ENCODE data around the gene ECE1.

The ECE1 gene

DNA sequence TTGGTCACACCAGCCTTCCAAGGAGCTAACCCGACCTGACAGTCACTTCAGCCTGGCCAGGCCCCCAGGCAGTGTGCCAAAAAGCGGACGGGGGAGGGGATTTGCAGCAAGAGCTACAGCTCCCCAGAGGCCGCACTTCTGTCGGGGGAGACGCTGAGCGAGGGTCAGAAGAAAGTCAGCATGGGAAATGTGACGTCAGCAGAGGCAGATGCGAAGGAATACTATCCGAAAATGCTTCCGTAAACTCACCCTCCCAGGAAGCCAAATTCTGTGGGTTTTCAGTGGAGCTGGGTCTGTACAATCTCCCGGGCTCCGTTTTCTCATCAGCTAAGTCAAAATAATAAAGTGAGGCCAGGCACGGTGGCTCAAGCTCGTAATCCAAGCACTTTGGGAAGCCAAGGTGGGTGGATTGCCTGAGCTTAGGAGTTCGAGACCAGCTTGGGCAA, 28.5 kb upstream of the ECE1 start:
- TF ChIP-seq, protein P1, sequence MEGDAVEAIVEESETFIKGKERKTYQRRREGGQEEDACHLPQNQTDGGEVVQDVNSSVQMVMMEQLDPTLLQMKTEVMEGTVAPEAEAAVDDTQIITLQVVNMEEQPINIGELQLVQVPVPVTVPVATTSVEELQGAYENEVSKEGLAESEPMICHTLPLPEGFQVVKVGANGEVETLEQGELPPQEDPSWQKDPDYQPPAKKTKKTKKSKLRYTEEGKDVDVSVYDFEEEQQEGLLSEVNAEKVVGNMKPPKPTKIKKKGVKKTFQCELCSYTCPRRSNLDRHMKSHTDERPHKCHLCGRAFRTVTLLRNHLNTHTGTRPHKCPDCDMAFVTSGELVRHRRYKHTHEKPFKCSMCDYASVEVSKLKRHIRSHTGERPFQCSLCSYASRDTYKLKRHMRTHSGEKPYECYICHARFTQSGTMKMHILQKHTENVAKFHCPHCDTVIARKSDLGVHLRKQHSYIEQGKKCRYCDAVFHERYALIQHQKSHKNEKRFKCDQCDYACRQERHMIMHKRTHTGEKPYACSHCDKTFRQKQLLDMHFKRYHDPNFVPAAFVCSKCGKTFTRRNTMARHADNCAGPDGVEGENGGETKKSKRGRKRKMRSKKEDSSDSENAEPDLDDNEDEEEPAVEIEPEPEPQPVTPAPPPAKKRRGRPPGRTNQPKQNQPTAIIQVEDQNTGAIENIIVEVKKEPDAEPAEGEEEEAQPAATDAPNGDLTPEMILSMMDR (IDR thresholded peaks at IDR 0.05; ENCODE audit: low read depth, low read length, missing control alignments): no peak
- H3K4me3 ChIP-seq (ENCODE audit: low read depth, low read length): no peak overlapping the region

DNA sequence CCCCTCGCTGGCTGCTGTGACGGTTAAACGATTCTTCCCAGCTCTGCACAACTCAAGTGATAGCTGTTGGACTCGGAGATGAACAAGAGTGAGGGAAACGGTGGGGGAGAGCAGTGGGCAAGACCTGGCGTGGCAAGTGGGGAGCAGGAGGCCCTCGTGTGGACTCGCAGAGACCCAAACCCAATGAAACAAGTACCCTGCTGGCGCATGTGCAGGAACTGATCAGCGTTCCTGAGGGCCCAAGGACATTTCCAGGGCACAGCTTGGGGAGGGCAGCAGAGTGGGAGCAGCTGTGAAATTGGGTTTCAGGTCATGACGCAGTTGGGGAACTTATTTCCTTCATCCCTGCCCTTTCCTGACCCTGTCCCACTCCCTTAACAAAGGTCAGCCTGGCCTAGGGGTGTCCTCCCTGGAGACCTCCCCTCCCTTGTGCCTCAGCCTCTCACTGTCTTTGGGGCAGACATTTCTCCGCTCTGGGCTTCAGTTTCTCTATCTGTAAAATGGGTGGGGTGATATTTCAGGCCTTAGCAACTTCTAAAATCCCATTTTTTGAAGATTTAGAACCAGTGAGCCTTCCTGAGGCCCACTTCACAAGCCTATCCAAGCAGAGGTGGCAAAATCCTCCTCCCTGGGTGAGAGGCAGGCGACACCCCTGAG, 27.9 kb upstream of the ECE1 start:
- H3K4me3 ChIP-seq (ENCODE audit: low read depth, low read length): no peak overlapping the region
- no peak for DNase-seq (ENCODE audit: low read depth)
- TF ChIP-seq, protein P1 (IDR thresholded peaks at IDR 0.05; ENCODE audit: low read depth, low read length, missing control alignments): no peak

More for the DNA sequence above, 28.5 kb upstream of the ECE1 start:
- no peak for DNase-seq (ENCODE audit: low read depth)

DNA sequence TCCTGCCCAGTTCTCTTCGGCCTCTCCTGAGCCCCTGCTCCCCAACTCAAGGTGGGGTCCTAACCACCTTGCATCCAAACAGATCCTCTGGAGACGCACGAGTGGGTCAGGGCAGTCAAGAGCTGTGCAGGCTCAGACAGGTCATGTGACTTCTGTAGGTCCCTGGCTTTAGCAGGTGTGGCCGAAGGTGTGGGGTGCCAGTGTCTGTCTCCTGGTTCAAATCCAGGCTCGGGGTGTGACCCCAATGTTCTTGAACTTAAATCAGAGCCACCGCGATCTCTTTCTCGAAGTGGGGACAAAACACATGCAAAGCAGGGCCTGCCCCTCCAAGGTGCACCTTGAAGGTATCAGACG, 27.4 kb upstream of the ECE1 start:
- TF ChIP-seq, protein P1 (IDR thresholded peaks at IDR 0.05; ENCODE audit: low read depth, low read length, missing control alignments): no peak
- no peak for DNase-seq (ENCODE audit: low read depth)
- no peak overlapping the region for H3K4me3 ChIP-seq (ENCODE audit: low read depth, low read length)

DNA sequence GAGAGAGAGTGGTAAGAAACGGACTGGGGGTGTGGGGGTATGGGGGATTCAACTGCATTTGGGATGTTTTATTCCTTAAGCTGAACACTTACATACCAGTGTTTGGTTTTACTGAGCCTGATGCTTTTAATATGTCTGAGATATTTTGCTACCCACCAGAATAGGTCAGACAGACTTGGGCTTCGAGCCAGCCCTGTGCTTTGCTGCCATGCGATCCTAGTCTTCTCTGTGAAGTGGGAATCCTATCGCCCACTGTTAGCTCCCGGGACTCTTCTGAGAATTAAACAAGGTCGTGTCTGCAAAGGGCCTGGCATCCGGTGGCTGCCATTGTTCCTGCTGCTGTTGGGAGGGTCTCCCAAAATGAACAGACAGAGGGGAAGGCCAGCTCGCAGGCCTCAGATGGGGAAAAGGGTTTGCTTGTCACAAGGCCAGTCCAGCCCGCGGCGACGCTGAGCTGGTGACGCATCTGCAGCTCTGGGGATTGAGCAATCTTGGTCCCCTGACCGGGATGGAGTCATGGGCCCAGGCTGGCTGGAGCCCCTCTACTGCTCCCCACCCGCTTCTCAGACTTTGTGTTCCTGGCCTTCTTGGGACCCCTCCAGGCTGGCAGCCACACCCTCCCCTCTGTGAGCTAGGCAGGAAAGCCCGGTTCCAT, 26.9 kb upstream of the ECE1 start:
- TF ChIP-seq, protein P1 (IDR thresholded peaks at IDR 0.05; ENCODE audit: low read depth, low read length, missing control alignments): no peak
- no peak overlapping the region for H3K4me3 ChIP-seq (ENCODE audit: low read depth, low read length)
- no peak for DNase-seq (ENCODE audit: low read depth)

DNA sequence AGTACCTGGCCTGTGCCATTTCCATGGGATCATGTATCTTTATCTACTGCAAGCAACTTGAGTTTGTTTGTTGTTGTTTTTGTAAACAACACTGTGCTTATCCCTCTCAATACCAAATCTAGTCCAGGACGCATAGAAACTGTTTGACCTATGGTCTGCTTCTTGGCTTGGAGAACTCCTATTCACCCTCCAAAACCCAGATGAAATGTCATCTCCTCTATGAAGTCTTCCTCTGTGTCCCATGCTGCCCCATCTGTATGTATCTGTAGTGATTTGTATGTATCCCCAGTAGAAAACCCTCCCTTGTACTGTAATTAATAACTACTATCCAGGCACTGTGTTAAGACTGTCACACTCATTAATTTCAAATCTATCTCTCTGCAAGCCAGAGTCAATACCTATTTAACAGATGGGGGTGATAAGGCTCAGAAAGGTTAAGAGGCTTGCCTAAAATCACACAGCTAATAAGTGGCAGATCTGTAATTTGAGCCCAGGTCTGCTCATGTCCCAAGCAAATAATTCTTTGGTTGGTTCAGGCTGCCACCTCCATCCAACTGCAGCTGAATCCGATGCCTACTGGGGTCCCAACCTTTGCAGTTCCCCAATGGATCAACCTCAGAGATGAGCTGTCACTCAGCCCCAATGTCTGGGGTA, 24.6 kb upstream of the ECE1 start:
- TF ChIP-seq, protein P1 (IDR thresholded peaks at IDR 0.05; ENCODE audit: low read depth, low read length, missing control alignments): no peak
- no peak for DNase-seq (ENCODE audit: low read depth)
- no peak overlapping the region for H3K4me3 ChIP-seq (ENCODE audit: low read depth, low read length)

DNA sequence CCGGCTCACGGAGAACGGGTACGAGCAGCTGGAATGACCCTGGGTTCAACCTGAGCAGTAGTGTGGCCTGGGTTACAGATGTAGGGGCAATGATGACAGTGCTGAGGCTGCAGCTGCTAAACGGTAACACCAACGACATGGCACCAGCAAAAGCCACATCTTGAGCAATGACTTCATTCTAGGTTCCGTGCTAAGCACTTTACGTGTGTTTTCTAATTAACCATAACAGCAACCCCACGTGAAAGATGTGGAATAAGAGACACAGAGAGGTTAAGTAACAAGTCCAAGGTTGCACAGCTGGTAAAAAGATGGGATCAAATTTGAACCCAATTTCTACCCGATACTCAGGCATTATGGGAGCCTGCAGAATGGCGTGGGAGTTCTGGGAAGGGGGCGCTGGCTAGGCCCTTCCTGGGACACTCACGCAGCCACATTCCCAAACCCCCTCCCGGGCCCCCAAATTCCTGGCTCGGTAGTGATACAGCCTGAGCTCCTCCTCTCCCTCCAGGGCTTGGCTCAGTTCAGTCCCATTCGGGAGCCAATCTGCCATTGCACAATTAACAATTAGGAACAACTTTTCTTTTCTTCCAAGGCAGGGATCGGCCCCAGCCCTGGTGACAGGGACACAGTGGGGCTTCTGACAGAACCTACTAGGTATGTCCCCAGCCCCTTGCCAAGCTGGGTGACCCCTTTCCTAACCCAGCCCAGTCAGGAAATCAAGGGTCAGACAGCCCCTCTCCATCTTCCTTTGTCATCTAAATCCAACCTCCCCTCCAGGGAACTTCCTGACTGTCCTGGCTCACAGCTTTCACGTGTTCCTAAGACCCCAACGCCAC, 23.8 kb upstream of the ECE1 start:
- TF ChIP-seq, protein P1 (IDR thresholded peaks at IDR 0.05; ENCODE audit: low read depth, low read length, missing control alignments): no peak
- H3K4me3 ChIP-seq (ENCODE audit: low read depth, low read length): no peak overlapping the region
- DNase-seq (ENCODE audit: low read depth): no peak

Measured in GM12864 (cell line).